Measurements from ENCODE around the gene ARGLU1.

ARGLU1 gene

GRCh38 chr13:106494936-106495335 lies 73.0 kb downstream of the ARGLU1 start:
- no peak overlapping the region for H3K4me3 ChIP-seq (ENCODE audit: control insufficient read depth, low read depth, low read length)
- TF ChIP-seq CTCF (IDR thresholded peaks at IDR 0.05; ENCODE audit: control insufficient read depth, insufficient read depth, low read depth, low read length, missing control alignments): no peak
- no peak for DNase-seq (ENCODE audit: low read depth)

- no peak for TF ChIP-seq CTCF (IDR thresholded peaks at IDR 0.05; ENCODE audit: control insufficient read depth, insufficient read depth, low read depth, low read length, missing control alignments)
- H3K4me3 ChIP-seq (ENCODE audit: control insufficient read depth, low read depth, low read length): no peak overlapping the region
- no peak for DNase-seq (ENCODE audit: low read depth)
Measured at GRCh38 chr13:106494506-106494905, 73.4 kb downstream of the ARGLU1 start.

- no peak for TF ChIP-seq CTCF (IDR thresholded peaks at IDR 0.05; ENCODE audit: control insufficient read depth, insufficient read depth, low read depth, low read length, missing control alignments)
- no peak overlapping the region for H3K4me3 ChIP-seq (ENCODE audit: control insufficient read depth, low read depth, low read length)
- no peak for DNase-seq (ENCODE audit: low read depth)
Measured at GRCh38 chr13:106493533-106494220, 74.3 kb downstream of the ARGLU1 start.

GRCh38 chr13:106492588-106493475 lies 75.1 kb downstream of the ARGLU1 start:
- no peak for DNase-seq (ENCODE audit: low read depth)
- no peak overlapping the region for H3K4me3 ChIP-seq (ENCODE audit: control insufficient read depth, low read depth, low read length)
- TF ChIP-seq CTCF (IDR thresholded peaks at IDR 0.05; ENCODE audit: control insufficient read depth, insufficient read depth, low read depth, low read length, missing control alignments): no peak

GRCh38 chr13:106491928-106492587 lies 75.9 kb downstream of the ARGLU1 start:
- DNase-seq (ENCODE audit: low read depth): no peak
- no peak for TF ChIP-seq CTCF (IDR thresholded peaks at IDR 0.05; ENCODE audit: control insufficient read depth, insufficient read depth, low read depth, low read length, missing control alignments)
- H3K4me3 ChIP-seq (ENCODE audit: control insufficient read depth, low read depth, low read length): no peak overlapping the region
